HG02852 (cell line): ENCODE measurements around the gene CHRNA4.

Experiments
- ATAC-seq: cut with Tn5 transposase; IDR thresholded peaks from one replicate; pipeline ENCODE4 v1.9.1; 2021; ENCODE audit warnings: mild to moderate bottlenecking, moderate library complexity; ENCODE audit not compliant: unreplicated experiment

Gene CHRNA4

GRCh38 chr20:63294536-63294900, 66.6 kb downstream of the CHRNA4 start:
- ATAC-seq, result no peak

- no peak for ATAC-seq
Observed at GRCh38 chr20:63293871-63294535, 67.1 kb downstream of the CHRNA4 start.

- ATAC-seq, result no peak
Observed at GRCh38 chr20:63293456-63293855, 67.7 kb downstream of the CHRNA4 start.
